K562 (cell line): ENCODE measurements around the gene CFAP92. TPM values are rescaled to one million over a fixed set of nuclear protein-coding genes. Genes with fewer than 3 reads are reported as not detected.
A peak's percentile ranks its signal among the peaks of the same experiment; 100 is the strongest.

Experiments
- ATAC-seq: fragments of 200-7000 bp; cut with Tn5 transposase; 3 replicates; pipeline ENCODE4 v1.9.1; 2020; ENCODE audit warnings: moderate library complexity
- BruUV-seq: library from RNA; stranded (reverse); fragments of 400-500 nt; replicated peaks from 2 replicates; lab custom pipeline; 2021; lab: Mats Ljungman, UMichigan
- CTCF ChIA-PET: fragments of 300-600 bp; formaldehyde crosslinking; extraction: SDS; loops from one replicate; lab custom pipeline; 2021; ENCODE audit warnings: low intra/inter-chr PET ratio; lab: Yijun Ruan, JAX
- POLR2A ChIA-PET: fragments of 300-600, 350-650 bp; sonication (Branson Sonifier 250); formaldehyde crosslinking; extraction: SDS; loops from one replicate; lab custom pipeline; 2021; ENCODE audit warnings: antibody characterized with exemption, inconsistent platforms; lab: Yijun Ruan, JAX
- DNase-seq, 4 experiments: peaks; one replicate each; pipeline versions ENCODE4 v3.0.0 to v3.0.0-alpha.2; 2011 to 2018; ENCODE audit warnings: low spot score in 3 of 4, mixed read lengths in 3 of 4; ENCODE audit errors: extremely low read depth in 1 of 4
- FAIRE-seq: peaks from 2 replicates; lab custom pipeline; 2011; peaks lifted over from hg19 to GRCh38; lab: Jason Lieb, UNC
- H2AFZ ChIP-seq: 2 replicates; pipeline ENCODE4 v1.6.0; 2011; ENCODE audit warnings: low read depth, low read length, control low read depth, inconsistent platforms
- H3K27ac ChIP-seq: fragments of 200-600 bp; 3 replicates; pipeline ENCODE4 v1.8.0; 2011; ENCODE audit warnings: low read depth, mild to moderate bottlenecking, control low read depth, inconsistent platforms, low read length, moderate library complexity, mixed read lengths; ENCODE audit errors: extremely low read depth
- H3K27me3 ChIP-seq, 2 experiments: fragments of 300-600 bp in 1 of 2; 2 replicates in 1 of 2; 3 replicates in 1 of 2; pipeline versions ENCODE4 v1.6.0 to v1.8.0; 2011; ENCODE audit warnings: inconsistent platforms in 2 of 2, low read length in 2 of 2, mild to moderate bottlenecking in 1 of 2, mixed read lengths in 1 of 2, moderate library complexity in 1 of 2; ENCODE audit not compliant: control insufficient read depth in 2 of 2, insufficient read depth in 2 of 2
- H3K36me3 ChIP-seq: fragments of 300-600 bp; 3 replicates; pipeline ENCODE4 v1.8.0; 2011; ENCODE audit warnings: mild to moderate bottlenecking, low read length, inconsistent platforms; ENCODE audit not compliant: control insufficient read depth, insufficient read depth
- H3K4me1 ChIP-seq, 2 experiments: fragments of 200-600 bp in 1 of 2; replicated peaks in 1 of 2; 2 replicates in 1 of 2; 3 replicates in 1 of 2; pipeline versions ENCODE4 v1.5.1 to v1.8.0; 2011; ENCODE audit warnings: inconsistent platforms in 2 of 2, low read length in 2 of 2, mild to moderate bottlenecking in 1 of 2, mixed read lengths in 1 of 2, moderate library complexity in 1 of 2; ENCODE audit not compliant: control insufficient read depth in 2 of 2, insufficient read depth in 2 of 2
- H3K4me2 ChIP-seq: 2 replicates; pipeline ENCODE4 v1.6.1; 2011; ENCODE audit warnings: low read length, control low read depth, inconsistent platforms, mixed read lengths; ENCODE audit not compliant: insufficient read depth
- H3K4me3 ChIP-seq: fragments of 200-600 bp; sonication (generic), shearing (Covaris generic); 2 replicates; pipeline ENCODE4 v1.5.1; 2016; ENCODE audit warnings: control low read depth, inconsistent platforms
- H3K79me2 ChIP-seq: fragments of 200-600 bp; 3 replicates; pipeline ENCODE4 v1.8.0; 2011; ENCODE audit warnings: low read length, inconsistent platforms; ENCODE audit not compliant: control insufficient read depth, insufficient read depth
- H3K9ac ChIP-seq, 2 experiments: 2 replicates each; pipeline versions ENCODE4 v1.6.0 to v1.6.1; 2011; ENCODE audit warnings: low read depth in 2 of 2, low read length in 2 of 2, control low read depth in 1 of 2, inconsistent platforms in 1 of 2, mild to moderate bottlenecking in 1 of 2, mixed read lengths in 1 of 2; ENCODE audit not compliant: insufficient read depth in 1 of 2
- H3K9me1 ChIP-seq: one replicate; pipeline ENCODE4 v1.6.0; 2011; ENCODE audit warnings: inconsistent platforms, mild to moderate bottlenecking, low read length, moderate library complexity; ENCODE audit not compliant: control insufficient read depth, insufficient read depth
- H3K9me3 ChIP-seq: replicated peaks from 2 replicates; pipeline ENCODE4 v1.5.1; 2011; ENCODE audit warnings: low read depth, low read length, inconsistent platforms; ENCODE audit not compliant: control insufficient read depth, insufficient read depth
- H4K20me1 ChIP-seq: replicated peaks from 2 replicates; pipeline ENCODE4 v1.6.1; 2011; ENCODE audit warnings: low read length, inconsistent platforms, mixed read lengths; ENCODE audit not compliant: control insufficient read depth, insufficient read depth
- CCNT2 ChIP-seq: IDR thresholded peaks from 2 replicates; pipeline ENCODE4 v1.6.1; 2011; ENCODE audit warnings: borderline replicate concordance, low read depth, mild to moderate bottlenecking, moderate library complexity, mixed read lengths, low read length; ENCODE audit not compliant: insufficient read length; ENCODE audit errors: extremely low read depth
- CLOCK ChIP-seq: fragments of 250-450 bp; sonication (Bioruptor Pico); IDR thresholded peaks from 2 replicates; pipeline ENCODE4 v1.4.0; 2020; ENCODE audit warnings: mild to moderate bottlenecking, moderate library complexity, borderline replicate concordance
- ELF2 ChIP-seq: fragments of 250-450 bp; sonication (Bioruptor Pico); IDR thresholded peaks from 2 replicates; pipeline ENCODE4 v1.5.0; 2021; ENCODE audit warnings: mild to moderate bottlenecking
- FOXJ3 ChIP-seq: sonication (generic); formaldehyde crosslinking; IDR thresholded peaks from 2 replicates; pipeline ENCODE4 v1.4.0; 2020; ENCODE audit warnings: mild to moderate bottlenecking, missing genetic modification reagents
- HMGN3 ChIP-seq: IDR thresholded peaks from 2 replicates; pipeline ENCODE4 v1.6.1; 2011; ENCODE audit warnings: borderline replicate concordance, low read depth, mild to moderate bottlenecking, mixed read lengths, low read length; ENCODE audit not compliant: insufficient read length; ENCODE audit errors: extremely low read depth
- HSF4 ChIP-seq: fragments of 250-450 bp; sonication (Bioruptor Pico); IDR thresholded peaks from 2 replicates; pipeline ENCODE4 v2.1.2; 2022; ENCODE audit warnings: mild to moderate bottlenecking, moderate library complexity, borderline replicate concordance
- L3MBTL2 ChIP-seq: fragments of 450-650 bp; IDR thresholded peaks from 2 replicates; pipeline ENCODE4 v1.6.1; 2016; ENCODE audit warnings: mild to moderate bottlenecking, moderate library complexity
- MYC ChIP-seq, 2 experiments: fragments of 250-450 bp in 1 of 2; sonication (Bioruptor Pico) in 1 of 2; IDR thresholded peaks; 2 replicates each; pipeline versions ENCODE4 v1.5.1 to v1.6.1; 2012 to 2021; ENCODE audit warnings: low read depth in 2 of 2, borderline replicate concordance in 1 of 2, improper control_type of control experiment in 1 of 2, low read length in 1 of 2, mild to moderate bottlenecking in 1 of 2, moderate library complexity in 1 of 2
- POLR2G ChIP-seq: fragments of 200-400 bp; formaldehyde crosslinking; IDR thresholded peaks from 2 replicates; pipeline ENCODE4 v1.6.1; 2017; ENCODE audit warnings: low read depth, mild to moderate bottlenecking, antibody characterized with exemption, low read length, moderate library complexity
- RBM34 ChIP-seq: fragments of 200-400 bp; formaldehyde crosslinking; IDR thresholded peaks from 2 replicates; pipeline ENCODE4 v1.6.1; 2018; ENCODE audit warnings: low read length, borderline replicate concordance; ENCODE audit not compliant: insufficient read depth
- TCF7L2 ChIP-seq: fragments of 150-350 bp; IDR thresholded peaks from 2 replicates; pipeline ENCODE4 v1.6.1; 2016; ENCODE audit warnings: low read depth, mild to moderate bottlenecking, low read length, moderate library complexity
- TGIF2 ChIP-seq: sonication (generic); formaldehyde crosslinking; IDR thresholded peaks from 2 replicates; pipeline ENCODE4 v1.8.1; 2022; ENCODE audit warnings: mild to moderate bottlenecking, missing genetic modification reagents, moderate library complexity
- ZNF140 ChIP-seq: fragments of 250-450 bp; sonication (Bioruptor Pico); IDR thresholded peaks from 2 replicates; pipeline ENCODE4 v1.8.0; 2021; ENCODE audit warnings: moderate library complexity, mild to moderate bottlenecking, inconsistent platforms
- ZNF280A ChIP-seq: fragments of 450-650 bp; IDR thresholded peaks from 2 replicates; pipeline ENCODE4 v1.6.1; 2018; ENCODE audit warnings: mild to moderate bottlenecking, low read depth; ENCODE audit not compliant: partially characterized antibody
- ZNF77 ChIP-seq: fragments of 250-450 bp; sonication (Bioruptor Pico); IDR thresholded peaks from 2 replicates; pipeline ENCODE4 v1.5.0; 2020
- ZNF79 ChIP-seq: fragments of 250-450 bp; sonication (Bioruptor Pico); IDR thresholded peaks from 2 replicates; pipeline ENCODE4 v1.4.0; 2020; ENCODE audit warnings: low read depth, mild to moderate bottlenecking, moderate library complexity
- WGBS: fragments of 100-300 bp; shearing (Covaris generic); methylation state at CpG from one replicate; pipeline ENCODE4 v1.1.6; 2016; ENCODE audit warnings: low coverage, mixed read lengths; ENCODE audit not compliant: insufficient coverage; ENCODE audit errors: missing lambda C conversion rate; 5-methylcytosine and 5-hydroxymethylcytosine counted together
- in situ Hi-C: fragments of 300-500 bp; cut with MboI; formaldehyde crosslinking; loops from 4 replicates; pipeline ENCODE4 v1.15.0; 2018; ENCODE audit warnings: inconsistent platforms, mixed read lengths
- intact Hi-C: fragments of 100-400 bp; cut with micrococcal nuclease; formaldehyde crosslinking; loops from 2 replicates; pipeline ENCODE4 v1.14.2; 2022
- polyA plus RNA-seq, 8 experiments: library from polyadenylated mRNA; depleted of rRNA in 4 of 8; stranded (reverse) in 5 of 8; unstranded in 3 of 8; fragments of >200 nt; fragmentation: Nextera tagmentation in 2 of 8; fragmentation: Illumina TruSeq in 1 of 8; extraction: Ambion mirVana in 2 of 8; extraction: Trizol in 1 of 8; gene quantifications; 2 replicates each; pipeline versions ENCODE4 v1.2.1 to v1.2.3, GENCODE V29; 2011 to 2014; ENCODE audit warnings: inconsistent platforms in 1 of 8, missing spikeins in 1 of 8
- total RNA-seq, 7 experiments: library from RNA; depleted of rRNA in 6 of 7; stranded (reverse); fragments of >200 nt in 6 of 7; fragmentation: Illumina TruSeq in 2 of 7; extraction: Trizol in 2 of 7; gene quantifications; 2 replicates each; pipeline versions ENCODE4 v1.2.1 to v1.2.3, GENCODE V29; 2011 to 2021; ENCODE audit warnings: low replicate concordance in 1 of 7

CFAP92 gene
- total and polyA plus RNA-seq, 9 of the 15 experiments (the other 6 are each of a cell fraction or from before 2014, with no cell fraction given), result 0.06 to 0.62 (median 0.36) TPM

GRCh38 chr3:128908951-128909350 lies 84.9 kb downstream of the CFAP92 start (continued):
- TF ChIP-seq HMGN3, result no peak
- TF ChIP-seq ZNF140 (CRISPR knock-in tag), result no peak
- TF ChIP-seq TCF7L2, result no peak
- TF ChIP-seq RBM34, result no peak
- TF ChIP-seq MYC (IDR thresholded peaks at IDR 0.05; ENCODE audit: low read depth, low read length), result no peak
- TF ChIP-seq MYC (CRISPR knock-in tag; IDR thresholded peaks at IDR 0.05; ENCODE audit: borderline replicate concordance, low read depth), result no peak
- TF ChIP-seq L3MBTL2, result no peak
- no peak for TF ChIP-seq HSF4 (CRISPR knock-in tag)
- no peak for TF ChIP-seq TGIF2 (CRISPR knock-in tag)
- TF ChIP-seq, all 486 proteins: peak for 0

- ATAC-seq (no peak), DNase-seq (no peak), FAIRE-seq (no peak)
- intact Hi-C loops (no loop called here), in situ Hi-C loops (no loop called here)
- H3K79me2 ChIP-seq, result no peaks in the 10 kb centered on the region
- no peaks in the 10 kb centered on the region; the same call in 1 of the 2 replicates for H4K20me1 ChIP-seq
- peaks cover 90% of the 10 kb centered on the region; the same call in 2 of the 3 replicates for H3K36me3 ChIP-seq
- H3K4me1 ChIP-seq, result peaks cover 0 to 5% of the 10 kb centered on the region in 2 experiments; a peak in 2 of 5 replicates
- no peak overlapping the region for H2AFZ ChIP-seq
- H3K9ac ChIP-seq, result no peak overlapping the region
- BruUV-seq, result no TSS peak
- ChIA-PET CTCF (no interaction called here), POLR2A (interaction anchor here (0.5 to 1.4 kb wide), 4 partner anchors 8 to 159 kb away, joined by 3 to 5 read pairs (median 4); no protein-coding TSS in a partner anchor)
- H3K4me2 ChIP-seq, result no peak overlapping the region
- H3K4me3 ChIP-seq, result no peak overlapping the region
- H3K9me3 ChIP-seq, result no peaks in the 10 kb centered on the region
- WGBS, result 92% methylated on average over 12 of the region's 15 CpGs
- no peaks in the 10 kb centered on the region for H3K27me3 ChIP-seq
- no peaks in the 10 kb centered on the region for H3K9me1 ChIP-seq
- H3K27ac ChIP-seq, result no peak overlapping the region
- TF ChIP-seq FOXJ3 (CRISPR knock-in tag) (no peak), ZNF79 (CRISPR knock-in tag) (no peak), ZNF280A (no peak), ZNF77 (CRISPR knock-in tag) (no peak), ELF2 (CRISPR knock-in tag) (no peak), CCNT2 (no peak), POLR2G (0 out of 2 replicates have a peak, but pooled peaks have one; percentile 6), CLOCK (CRISPR knock-in tag) (no peak)
Observed at GRCh38 chr3:128907706-128908445, 86.0 kb downstream of the CFAP92 start.
